Astrocyte (in vitro differentiated cells and primary cell): ENCODE measurements around the gene IGSF3. TPM values are rescaled to one million over a fixed set of nuclear protein-coding genes. Genes with fewer than 3 reads are reported as not detected.
A peak's percentile ranks its signal among the peaks of the same experiment; 100 is the strongest.

Experiments used
- DNase-seq: peaks from one replicate; pipeline ENCODE4 v3.0.0-alpha.2; 2010; ENCODE audit warnings: low read depth
- FAIRE-seq: peaks from 2 replicates; lab custom pipeline; 2011; peaks lifted over from hg19 to GRCh38; lab: Jason Lieb, UNC
- H2AFZ ChIP-seq: 2 replicates; pipeline ENCODE4 v1.6.0; 2012; ENCODE audit warnings: low read depth, low read length, inconsistent platforms
- H3K27ac ChIP-seq: 2 replicates; pipeline ENCODE4 v1.5.1; 2011; ENCODE audit warnings: low read depth, low read length, inconsistent platforms
- H3K27me3 ChIP-seq: 2 replicates; pipeline ENCODE4 v1.6.0; 2011; ENCODE audit warnings: low read length, inconsistent platforms; ENCODE audit not compliant: insufficient read depth
- H3K36me3 ChIP-seq: 2 replicates; pipeline ENCODE4 v1.5.1; 2011; ENCODE audit warnings: low read length, inconsistent platforms; ENCODE audit not compliant: insufficient read depth
- H3K4me1 ChIP-seq: 2 replicates; pipeline ENCODE4 v1.5.1; 2011; ENCODE audit warnings: low read length, inconsistent platforms; ENCODE audit not compliant: insufficient read depth
- H3K4me2 ChIP-seq: 2 replicates; pipeline ENCODE4 v1.6.0; 2012; ENCODE audit warnings: low read length, inconsistent platforms
- H3K4me3 ChIP-seq: 2 replicates; pipeline ENCODE4 v1.5.1; 2011; ENCODE audit warnings: low read depth, mild to moderate bottlenecking, low read length, inconsistent platforms; ENCODE audit not compliant: insufficient read depth
- H3K79me2 ChIP-seq: 2 replicates; pipeline ENCODE4 v1.6.0; 2012; ENCODE audit warnings: mild to moderate bottlenecking, low read length, inconsistent platforms; ENCODE audit not compliant: insufficient read depth
- H3K9ac ChIP-seq: 2 replicates; pipeline ENCODE4 v1.6.0; 2012; ENCODE audit warnings: mild to moderate bottlenecking, low read length, inconsistent platforms
- H3K9me3 ChIP-seq: 2 replicates; pipeline ENCODE4 v1.5.1; 2012; ENCODE audit warnings: low read depth, mild to moderate bottlenecking, low read length, inconsistent platforms; ENCODE audit not compliant: insufficient read depth
- H4K20me1 ChIP-seq: 2 replicates; pipeline ENCODE4 v1.6.0; 2012; ENCODE audit warnings: low read length, inconsistent platforms; ENCODE audit not compliant: insufficient read depth
- H3K27ac Mint-ChIP-seq: one replicate; pipeline ENCODE4 v1.8.0; 2021; ENCODE audit warnings: mild to moderate bottlenecking, mixed read lengths; ENCODE audit not compliant: unreplicated experiment
- H3K27me3 Mint-ChIP-seq: one replicate; pipeline ENCODE4 v1.8.0; 2021; ENCODE audit warnings: low read depth, mixed read lengths; ENCODE audit not compliant: unreplicated experiment
- H3K36me3 Mint-ChIP-seq: one replicate; pipeline ENCODE4 v1.8.0; 2021; ENCODE audit warnings: low read depth, mixed read lengths; ENCODE audit not compliant: unreplicated experiment
- H3K4me1 Mint-ChIP-seq: one replicate; pipeline ENCODE4 v1.8.0; 2021; ENCODE audit warnings: low read depth, mixed read lengths; ENCODE audit not compliant: unreplicated experiment
- H3K4me3 Mint-ChIP-seq: one replicate; pipeline ENCODE4 v1.8.0; 2021; ENCODE audit warnings: mild to moderate bottlenecking, moderate library complexity, mixed read lengths; ENCODE audit not compliant: unreplicated experiment
- H3K9me3 Mint-ChIP-seq: one replicate; pipeline ENCODE4 v1.8.0; 2021; ENCODE audit warnings: mild to moderate bottlenecking, mixed read lengths; ENCODE audit not compliant: unreplicated experiment
- CTCF ChIP-seq: IDR thresholded peaks from 2 replicates; pipeline ENCODE4 v1.5.1; 2011; ENCODE audit warnings: low read depth, mild to moderate bottlenecking, inconsistent platforms, low read length, moderate library complexity; ENCODE audit not compliant: insufficient read depth
- EZH2 ChIP-seq: IDR thresholded peaks from 2 replicates; pipeline ENCODE4 v1.6.1; 2012; ENCODE audit warnings: mild to moderate bottlenecking, low read length, inconsistent platforms; ENCODE audit not compliant: insufficient read depth
- total RNA-seq: library from RNA; stranded (reverse); gene quantifications from 2 replicates; pipeline ENCODE4 v1.2.1, GENCODE V29; 2021

The IGSF3 gene
- total RNA-seq, 1 donor from 2014 or later, result 11.7 TPM

DNA sequence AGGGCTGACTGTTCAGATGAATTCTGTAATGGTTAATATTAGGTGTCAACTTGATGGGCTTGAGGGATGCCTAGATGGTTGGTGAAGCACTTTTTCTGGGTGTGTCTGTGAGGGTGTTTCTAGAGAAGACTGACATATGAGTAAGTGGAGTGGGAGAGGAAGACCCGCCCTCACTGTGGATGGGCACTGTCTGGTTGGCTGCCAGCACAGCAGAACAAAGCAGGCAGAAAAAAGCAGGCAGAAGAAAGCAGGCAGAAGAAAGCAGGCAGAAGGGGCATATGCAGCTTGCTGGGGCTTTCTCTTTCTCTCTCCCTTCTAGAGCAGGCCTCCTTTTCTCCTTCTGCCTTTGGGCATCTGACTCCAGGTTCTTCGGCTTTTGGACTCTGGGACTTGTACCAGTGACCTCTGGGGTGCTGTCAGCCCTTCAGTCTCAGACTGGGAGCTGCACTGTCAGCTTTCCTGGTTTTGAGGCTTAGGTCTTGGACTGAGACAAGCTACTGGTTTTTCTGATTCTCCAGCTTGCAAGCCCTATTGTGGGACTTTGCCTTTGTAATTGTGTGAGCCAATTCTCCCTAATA, 43.8 kb upstream of the IGSF3 start:
- H2AFZ ChIP-seq, result no peak overlapping the region
- peaks cover 13% of the 10 kb centered on the region for H3K4me1 Mint-ChIP-seq
- no peak overlapping the region for H3K4me2 ChIP-seq
- H3K9me3 ChIP-seq, result no peaks in the 10 kb centered on the region
- H4K20me1 ChIP-seq, result no peaks in the 10 kb centered on the region
- H3K9ac ChIP-seq, result no peak overlapping the region
- peak overlapping the region; percentile 2 for H3K4me3 Mint-ChIP-seq
- H3K27ac ChIP-seq, result no peak overlapping the region
- H3K36me3 Mint-ChIP-seq, result no peaks in the 10 kb centered on the region
- H3K27me3 Mint-ChIP-seq, result peaks cover 17% of the 10 kb centered on the region
- no peaks in the 10 kb centered on the region for H3K79me2 ChIP-seq
- no peak for FAIRE-seq
- no peak for DNase-seq
- H3K4me3 ChIP-seq, result no peak overlapping the region
- no peaks in the 10 kb centered on the region for H3K36me3 ChIP-seq
- no peak overlapping the region for H3K27ac Mint-ChIP-seq
- no peaks in the 10 kb centered on the region for H3K9me3 Mint-ChIP-seq
- TF ChIP-seq CTCF (no peak), EZH2 (no peak)
- H3K27me3 ChIP-seq, result peaks cover 10% of the 10 kb centered on the region
- H3K4me1 ChIP-seq, result no peaks in the 10 kb centered on the region

GRCh38 chr1:116710420-116711262, 43.1 kb upstream of the IGSF3 start:
- Histone ChIP-seq H4K20me1 (no peaks in the 10 kb centered on the region), H3K4me1 (no peaks in the 10 kb centered on the region), H3K79me2 (no peaks in the 10 kb centered on the region), H3K27me3 (peaks cover 10% of the 10 kb centered on the region), H3K36me3 (no peaks in the 10 kb centered on the region), H3K9ac (no peak overlapping the region), H2AFZ (no peak overlapping the region), H3K4me3 (no peak overlapping the region), H3K27ac (no peak overlapping the region), H3K9me3 (no peaks in the 10 kb centered on the region), H3K4me2 (no peak overlapping the region)
- DNase-seq (no peak), FAIRE-seq (no peak)
- H3K27me3 Mint-ChIP-seq, result peaks cover 17% of the 10 kb centered on the region
- no peaks in the 10 kb centered on the region for H3K9me3 Mint-ChIP-seq
- TF ChIP-seq EZH2, result no peak
- TF ChIP-seq CTCF, result no peak
- no peaks in the 10 kb centered on the region for H3K36me3 Mint-ChIP-seq
- H3K4me1 Mint-ChIP-seq, result peaks cover 13% of the 10 kb centered on the region
- no peak overlapping the region for H3K27ac Mint-ChIP-seq
- H3K4me3 Mint-ChIP-seq, result no peak overlapping the region

- TF ChIP-seq EZH2, result no peak
- no peak for TF ChIP-seq CTCF
- Mint-ChIP-seq H3K36me3 (no peaks in the 10 kb centered on the region), H3K4me1 (peaks cover 14% of the 10 kb centered on the region), H3K27me3 (peaks cover 17% of the 10 kb centered on the region), H3K4me3 (no peak overlapping the region), H3K9me3 (no peaks in the 10 kb centered on the region), H3K27ac (no peak overlapping the region)
- no peak overlapping the region for H3K4me2 ChIP-seq
- DNase-seq (no peak), FAIRE-seq (no peak)
- no peak overlapping the region for H2AFZ ChIP-seq
- H3K27me3 ChIP-seq, result peaks cover 10% of the 10 kb centered on the region
- no peak overlapping the region for H3K4me3 ChIP-seq
- no peaks in the 10 kb centered on the region for H3K36me3 ChIP-seq
- no peaks in the 10 kb centered on the region for H3K9me3 ChIP-seq
- no peaks in the 10 kb centered on the region for H4K20me1 ChIP-seq
- H3K4me1 ChIP-seq, result no peaks in the 10 kb centered on the region
- H3K9ac ChIP-seq, result no peak overlapping the region
- H3K79me2 ChIP-seq, result no peaks in the 10 kb centered on the region
- H3K27ac ChIP-seq, result no peak overlapping the region
These were observed 42.2 kb upstream of the IGSF3 start for GRCh38 chr1:116709666-116710167.
